Activated T-helper 2 cell treated with anti-CD3 and anti-CD28 coated beads, Interferon-gamma antibody, Interleukin-2, Interleukin-4, amounts not matched to agents 10 μg/mL and 5 μg/mL and 100 μg/mL, durations not matched to agents 14 hours and 24 hours and 36 hours (primary cell): Measurements from ENCODE around the gene CEBPZOS. TPM values are rescaled to one million over a fixed set of nuclear protein-coding genes. Genes with fewer than 3 reads are reported as not detected.

Experiments
- total RNA-seq: library from RNA; stranded (reverse); gene quantifications from 2 replicates; pipeline ENCODE4 v1.2.3, GENCODE V29; 2022

Gene CEBPZOS
- total RNA-seq, 1 donor from 2014 or later, result 37.3 TPM

Other genes starting within 250 kb of the CEBPZOS start
- 27.7 and 29.7 TPM in 2 replicates for gene STRN, start 230.0 kb upstream of the CEBPZOS start, total RNA-seq
- gene HEATR5B, start 112.1 kb upstream of the CEBPZOS start, total RNA-seq, result 15.3 and 16.8 TPM in 2 replicates
- 14.4 and 14.9 TPM in 2 replicates for gene GPATCH11, start 112.0 kb upstream of the CEBPZOS start, total RNA-seq
- 30.6 and 30.8 TPM in 2 replicates for gene EIF2AK2, start 39.5 kb upstream of the CEBPZOS start, total RNA-seq
- not detected in 2 replicates for gene SULT6B1, start 7.8 kb upstream of the CEBPZOS start, total RNA-seq
- gene CEBPZ, start 35.1 kb downstream of the CEBPZOS start, total RNA-seq, result 59.3 and 61.8 TPM in 2 replicates
- 19.8 and 21.2 TPM in 2 replicates for gene NDUFAF7, start 35.2 kb downstream of the CEBPZOS start, total RNA-seq
- 11.9 and 14.0 TPM in 2 replicates for gene PRKD3, start 128.3 kb downstream of the CEBPZOS start, total RNA-seq
- 0.48 and 0.71 TPM in 2 replicates for gene QPCT, start 148.1 kb downstream of the CEBPZOS start, total RNA-seq